Breast epithelium (tissue), 3 donors: Measurements from ENCODE around the gene CLDN12.

ENCODE experiments used
- POLR2AphosphoS5 ChIP-seq, 3 donors: sonication (generic); formaldehyde crosslinking; IDR thresholded peaks; one replicate each; pipeline ENCODE4 v1.6.1; 2017; ENCODE audit warnings: antibody characterized with exemption in 3 of 3
- TF ChIP-seq, protein P1 (sequence below), 3 donors: fragments of 450-650 bp; IDR thresholded peaks; one replicate each; pipeline ENCODE4 v1.5.1; 2016 to 2017; ENCODE audit warnings: antibody characterized with exemption in 3 of 3, mild to moderate bottlenecking in 3 of 3, moderate library complexity in 3 of 3

GRCh38 chr7:90404777-90405176 lies 1.5 kb downstream of the CLDN12 start:
- TF ChIP-seq, protein P1, sequence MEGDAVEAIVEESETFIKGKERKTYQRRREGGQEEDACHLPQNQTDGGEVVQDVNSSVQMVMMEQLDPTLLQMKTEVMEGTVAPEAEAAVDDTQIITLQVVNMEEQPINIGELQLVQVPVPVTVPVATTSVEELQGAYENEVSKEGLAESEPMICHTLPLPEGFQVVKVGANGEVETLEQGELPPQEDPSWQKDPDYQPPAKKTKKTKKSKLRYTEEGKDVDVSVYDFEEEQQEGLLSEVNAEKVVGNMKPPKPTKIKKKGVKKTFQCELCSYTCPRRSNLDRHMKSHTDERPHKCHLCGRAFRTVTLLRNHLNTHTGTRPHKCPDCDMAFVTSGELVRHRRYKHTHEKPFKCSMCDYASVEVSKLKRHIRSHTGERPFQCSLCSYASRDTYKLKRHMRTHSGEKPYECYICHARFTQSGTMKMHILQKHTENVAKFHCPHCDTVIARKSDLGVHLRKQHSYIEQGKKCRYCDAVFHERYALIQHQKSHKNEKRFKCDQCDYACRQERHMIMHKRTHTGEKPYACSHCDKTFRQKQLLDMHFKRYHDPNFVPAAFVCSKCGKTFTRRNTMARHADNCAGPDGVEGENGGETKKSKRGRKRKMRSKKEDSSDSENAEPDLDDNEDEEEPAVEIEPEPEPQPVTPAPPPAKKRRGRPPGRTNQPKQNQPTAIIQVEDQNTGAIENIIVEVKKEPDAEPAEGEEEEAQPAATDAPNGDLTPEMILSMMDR (IDR thresholded peaks at IDR 0.05): no peak
- no peak for TF ChIP-seq POLR2AphosphoS5 (IDR thresholded peaks at IDR 0.05)
